ENCODE results near the gene CDC20. TPM values are rescaled to one million over a fixed set of nuclear protein-coding genes. Genes with fewer than 3 reads are reported as not detected.

CDC20 gene
- total and polyA plus RNA-seq, 2 experiments from 2014 or later, result 207 to 252 TPM

- Mint-ChIP-seq H3K27me3 (ENCODE audit: insufficient read depth, low read depth, poor library complexity) (peaks cover 14% of the 10 kb centered on the region), H3K36me3 (ENCODE audit: low read depth) (no peaks in the 10 kb centered on the region), H3K4me1 (peaks cover 11% of the 10 kb centered on the region; the same call in 2 of the 3 replicates), H3K9me3 (no peaks in the 10 kb centered on the region), H3K4me3 (no peak overlapping the region), H3K27ac (no peak overlapping the region)
- ATAC-seq, result no peak
- no peaks in the 10 kb centered on the region for H3K79me2 ChIP-seq (replicated peaks; ENCODE audit: insufficient read depth)
- no peaks in the 10 kb centered on the region for H3K4me1 ChIP-seq (ENCODE audit: insufficient read depth)
- no peak overlapping the region for H3K27ac ChIP-seq (ENCODE audit: low read depth)
- no peaks in the 10 kb centered on the region for H4K20me1 ChIP-seq (replicated peaks; ENCODE audit: insufficient read depth)
- no peaks in the 10 kb centered on the region for H3K27me3 ChIP-seq (ENCODE audit: insufficient read depth)
- no peak overlapping the region for H3K4me2 ChIP-seq
- H3K9me2 ChIP-seq (ENCODE audit: insufficient read depth), result no peaks in the 10 kb centered on the region
- H3F3A ChIP-seq (replicated peaks; ENCODE audit: low read depth), result no peaks in the 10 kb centered on the region
- no peaks in the 10 kb centered on the region for H3K36me3 ChIP-seq (ENCODE audit: insufficient read depth)
- H3K4me3 ChIP-seq, result no peak overlapping the region
- TF ChIP-seq ZNF114 (CRISPR knock-in tag; IDR thresholded peaks at IDR 0.05) (no peak), CTCF (conservative IDR thresholded peaks at IDR 0.05; ENCODE audit: low read depth in 2 of 2) (no peak), POLR2AphosphoS5 (IDR thresholded peaks at IDR 0.05; ENCODE audit: low read depth) (no peak), EZH2phosphoT487 (IDR thresholded peaks at IDR 0.05; ENCODE audit: unreplicated experiment) (no peak), CREB1 (CRISPR knock-in tag; IDR thresholded peaks at IDR 0.05; ENCODE audit: low read depth) (no peak), EZH2 (IDR thresholded peaks at IDR 0.05; ENCODE audit: low read depth, unreplicated experiment) (no peak), NANOG (IDR thresholded peaks at IDR 0.05; ENCODE audit: borderline replicate concordance) (no peak), ETS1 (IDR thresholded peaks at IDR 0.05) (no peak), JUNB (IDR thresholded peaks at IDR 0.05; ENCODE audit: unreplicated experiment) (no peak)
- H2AFZ ChIP-seq, result no peak overlapping the region
- no peak for DNase-seq (ENCODE audit: low spot score)
Measured at GRCh38 chr1:43319766-43320165, 39.0 kb upstream of the CDC20 start.

- no peak overlapping the region for H3K4me3 ChIP-seq
- H3K4me1 ChIP-seq (ENCODE audit: insufficient read depth), result no peaks in the 10 kb centered on the region
- ATAC-seq, result no peak
- Mint-ChIP-seq H3K27ac (no peak overlapping the region), H3K27me3 (ENCODE audit: insufficient read depth, low read depth, poor library complexity) (peaks cover 14% of the 10 kb centered on the region), H3K4me3 (no peak overlapping the region), H3K4me1 (peaks cover 11% of the 10 kb centered on the region; the same call in 2 of the 3 replicates), H3K9me3 (peaks cover 6% of the 10 kb centered on the region), H3K36me3 (ENCODE audit: low read depth) (no peaks in the 10 kb centered on the region)
- H3K79me2 ChIP-seq (replicated peaks; ENCODE audit: insufficient read depth), result no peaks in the 10 kb centered on the region
- no peaks in the 10 kb centered on the region for H4K20me1 ChIP-seq (replicated peaks; ENCODE audit: insufficient read depth)
- H3K27me3 ChIP-seq (ENCODE audit: insufficient read depth), result no peaks in the 10 kb centered on the region
- no peaks in the 10 kb centered on the region for H3F3A ChIP-seq (replicated peaks; ENCODE audit: low read depth)
- H3K4me2 ChIP-seq, result no peak overlapping the region
- H3K36me3 ChIP-seq (ENCODE audit: insufficient read depth), result 0 out of 2 replicates have a peak, but pooled peaks cover 3% of the 10 kb centered on the region
- no peak for DNase-seq (ENCODE audit: low spot score)
- H3K27ac ChIP-seq (ENCODE audit: low read depth), result no peak overlapping the region
- H2AFZ ChIP-seq, result no peak overlapping the region
- no peaks in the 10 kb centered on the region for H3K9me2 ChIP-seq (ENCODE audit: insufficient read depth)
- TF ChIP-seq ZNF331 (CRISPR knock-in tag; IDR thresholded peaks at IDR 0.05; ENCODE audit: low read depth) (no peak), ZNF462 (CRISPR knock-in tag; IDR thresholded peaks at IDR 0.05) (no peak), NANOG (IDR thresholded peaks at IDR 0.05; ENCODE audit: borderline replicate concordance) (no peak), ETS1 (IDR thresholded peaks at IDR 0.05) (no peak)
Measured at GRCh38 chr1:43321331-43321891, 37.4 kb upstream of the CDC20 start.

Measured in GM23338 (cell line).